Trophoblast cell (in vitro differentiated cells and primary cell): Measurements from ENCODE around the gene SPOP. TPM values are rescaled to one million over a fixed set of nuclear protein-coding genes. Genes with fewer than 3 reads are reported as not detected.
"Not testable (repeated sequence)": the region's sequence is repeated elsewhere in the genome, so short reads cannot be mapped to it uniquely, and the experiment has no call there.

Experiments used
- DNase-seq, 2 donors: peaks; one replicate each; pipeline ENCODE4 v3.0.0-alpha.2; 2016
- H2AFZ ChIP-seq: 2 replicates; pipeline ENCODE4 v1.6.1; 2013; ENCODE audit warnings: low read length, moderate library complexity, mild to moderate bottlenecking; ENCODE audit not compliant: insufficient read depth, poor library complexity
- H2AK5ac ChIP-seq: 2 replicates; pipeline ENCODE4 v1.6.1; 2013; ENCODE audit warnings: mild to moderate bottlenecking, low read length
- H2BK120ac ChIP-seq: 2 replicates; pipeline ENCODE4 v1.6.1; 2013; ENCODE audit warnings: low read length, mild to moderate bottlenecking, moderate library complexity; ENCODE audit not compliant: insufficient read depth, poor library complexity
- H2BK12ac ChIP-seq: 2 replicates; pipeline ENCODE4 v1.6.1; 2013; ENCODE audit warnings: mild to moderate bottlenecking, low read length, moderate library complexity
- H2BK5ac ChIP-seq: 2 replicates; pipeline ENCODE4 v1.6.1; 2013; ENCODE audit warnings: low read length, low read depth, moderate library complexity, mild to moderate bottlenecking; ENCODE audit not compliant: poor library complexity
- H3K14ac ChIP-seq: 2 replicates; pipeline ENCODE4 v1.6.1; 2013; ENCODE audit warnings: mild to moderate bottlenecking, low read length
- H3K18ac ChIP-seq: 2 replicates; pipeline ENCODE4 v1.6.1; 2013; ENCODE audit warnings: mild to moderate bottlenecking, low read length
- H3K23ac ChIP-seq: 2 replicates; pipeline ENCODE4 v1.6.1; 2013; ENCODE audit warnings: low read length
- H3K27ac ChIP-seq: 2 replicates; pipeline ENCODE4 v1.5.1; 2013; ENCODE audit warnings: low read depth, mild to moderate bottlenecking, inconsistent platforms, low read length, moderate library complexity
- H3K27me3 ChIP-seq: 2 replicates; pipeline ENCODE4 v1.6.1; 2013; ENCODE audit warnings: inconsistent platforms, mild to moderate bottlenecking, low read length, moderate library complexity; ENCODE audit not compliant: insufficient read depth
- H3K36me3 ChIP-seq, 2 experiments: 1 replicate in 1 of 2; 2 replicates in 1 of 2; pipeline ENCODE4 v1.6.1; 2013; ENCODE audit warnings: low read length in 2 of 2, mild to moderate bottlenecking in 2 of 2, moderate library complexity in 1 of 2; ENCODE audit not compliant: insufficient read depth in 2 of 2, control insufficient read depth in 1 of 2
- H3K4ac ChIP-seq: 2 replicates; pipeline ENCODE4 v1.6.1; 2013; ENCODE audit warnings: low read depth, mild to moderate bottlenecking, low read length, moderate library complexity
- H3K4me1 ChIP-seq, 2 experiments: 1 replicate in 1 of 2; 2 replicates in 1 of 2; pipeline ENCODE4 v1.6.1; 2013; ENCODE audit warnings: low read length in 2 of 2, mild to moderate bottlenecking in 2 of 2, moderate library complexity in 1 of 2; ENCODE audit not compliant: insufficient read depth in 2 of 2, control insufficient read depth in 1 of 2
- H3K4me2 ChIP-seq: 2 replicates; pipeline ENCODE4 v1.6.1; 2013; ENCODE audit warnings: inconsistent platforms, mild to moderate bottlenecking, low read length, moderate library complexity
- H3K4me3 ChIP-seq: 2 replicates; pipeline ENCODE4 v1.5.1; 2013; ENCODE audit warnings: mild to moderate bottlenecking, low read depth, low read length, inconsistent platforms
- H3K79me1 ChIP-seq: one replicate; pipeline ENCODE4 v1.6.1; 2013; ENCODE audit warnings: low read length
- H3K79me2 ChIP-seq: 2 replicates; pipeline ENCODE4 v1.6.1; 2013; ENCODE audit warnings: low read length, mild to moderate bottlenecking; ENCODE audit not compliant: control insufficient read depth, insufficient read depth, poor library complexity
- H3K9ac ChIP-seq: 2 replicates; pipeline ENCODE4 v1.6.1; 2013; ENCODE audit warnings: mild to moderate bottlenecking, low read length
- H3K9me3 ChIP-seq: 2 replicates; pipeline ENCODE4 v1.6.1; 2013; ENCODE audit warnings: low read depth, mild to moderate bottlenecking, control low read depth, inconsistent platforms, low read length; ENCODE audit not compliant: insufficient read depth
- H4K12ac ChIP-seq: 2 replicates; pipeline ENCODE4 v1.6.1; 2013; ENCODE audit warnings: low read depth, mild to moderate bottlenecking, low read length, moderate library complexity
- H4K8ac ChIP-seq: 2 replicates; pipeline ENCODE4 v1.6.1; 2013; ENCODE audit warnings: low read depth, mild to moderate bottlenecking, low read length, moderate library complexity
- H4K91ac ChIP-seq: one replicate; pipeline ENCODE4 v1.6.1; 2013; ENCODE audit warnings: low read depth, mild to moderate bottlenecking, low read length, moderate library complexity
- WGBS: extraction: QIAGEN DNeasy Blood & Tissue Kit; methylation state at CpG from one replicate; pipeline ENCODE4 v1.1.7; 2013; ENCODE audit warnings: missing lambda C conversion rate; ENCODE audit not compliant: insufficient read length, insufficient coverage; ENCODE audit errors: extremely low coverage; 5-methylcytosine and 5-hydroxymethylcytosine counted together
- polyA plus RNA-seq: library from polyadenylated mRNA; stranded (reverse); fragments of 200-250 nt; gene quantifications from 2 replicates; pipeline ENCODE4 v1.2.3, GENCODE V29; 2013

Gene SPOP
- 18.9 and 19.2 TPM in 2 replicates for polyA plus RNA-seq

DNA sequence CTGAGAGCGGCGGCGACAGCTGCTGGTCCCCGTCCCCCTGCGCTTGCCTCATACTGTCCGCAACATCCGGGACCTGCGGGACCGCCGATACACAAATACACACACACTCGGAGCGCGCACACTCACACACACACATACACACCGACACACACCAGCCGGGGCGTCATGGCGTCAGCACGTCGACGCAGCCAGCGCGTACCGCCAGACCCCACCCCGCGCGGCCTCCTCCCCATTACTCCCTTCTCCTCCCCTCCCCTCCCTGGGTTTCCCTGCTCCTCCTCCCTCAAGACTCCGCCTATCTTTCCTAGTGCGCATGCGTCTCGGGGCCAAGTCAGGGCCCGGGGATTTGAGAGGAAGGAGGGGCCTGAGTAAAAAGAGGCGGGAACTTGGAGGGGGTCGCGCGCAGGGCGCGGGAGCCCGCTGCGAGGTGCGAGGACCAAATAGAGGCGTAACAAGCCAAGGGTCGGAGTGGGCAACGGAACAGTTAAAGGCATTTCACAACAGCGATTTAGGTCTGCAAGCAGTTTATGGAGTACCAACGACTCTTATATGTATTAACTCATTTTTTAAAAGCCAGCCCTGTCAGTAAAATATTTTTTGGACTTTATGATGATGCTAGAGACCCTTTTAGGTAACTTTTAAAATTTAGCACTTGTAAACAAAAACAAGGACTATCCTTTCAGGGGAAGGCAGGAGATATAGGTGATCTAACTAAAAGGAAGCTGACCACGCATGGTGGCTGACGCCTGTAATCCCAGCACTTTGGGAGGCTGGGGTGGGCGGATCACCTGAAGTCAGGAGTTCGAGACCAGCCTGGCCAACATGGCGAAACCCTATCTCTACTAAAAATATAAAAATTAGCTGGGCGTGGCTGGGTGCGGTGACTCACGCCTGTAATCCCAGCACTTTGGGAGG lies at the start of gene SPOP:
Gene SPOP, minus strand, starts transcription at position 165 of the 915 bp plus-strand sequence. CDS start 55,287 bp downstream, outside the sequence.
- Histone ChIP-seq H2BK5ac (peak within 1 kb of the TSS; percentile 73), H3K9ac (peak within 1 kb of the TSS; percentile 85), H3K27ac (peak within 1 kb of the TSS; percentile 80), H4K12ac (peak within 1 kb of the TSS; percentile 49), H2AFZ (peak within 1 kb of the TSS; percentile 78), H3K4ac (peak within 1 kb of the TSS; percentile 44), H2BK120ac (no peak within 1 kb of the TSS), H3K9me3 (no peaks in the 10 kb centered on the region), H3K4me2 (peak within 1 kb of the TSS; percentile 65), H3K79me2 (no peaks in the 10 kb centered on the region), H3K4me1 (no peaks in the 10 kb centered on the region), H4K91ac (peak within 1 kb of the TSS; percentile 87), H3K14ac (peak within 1 kb of the TSS; percentile 67), H3K36me3 (no peaks in the 10 kb centered on the region), H2AK5ac (no peak within 1 kb of the TSS), H4K8ac (peak within 1 kb of the TSS; percentile 80), H2BK12ac (no peak within 1 kb of the TSS), H3K4me3 (peak within 1 kb of the TSS; percentile 85), H3K18ac (no peak within 1 kb of the TSS), H3K23ac (no peak within 1 kb of the TSS), H3K27me3 (no peaks in the 10 kb centered on the region), H3K79me1 (peaks cover 6% of the 10 kb centered on the region)
- no CpG with 5 or more reads among the region's 53 CpGs for WGBS
- peak; percentile 99 for DNase-seq

DNA sequence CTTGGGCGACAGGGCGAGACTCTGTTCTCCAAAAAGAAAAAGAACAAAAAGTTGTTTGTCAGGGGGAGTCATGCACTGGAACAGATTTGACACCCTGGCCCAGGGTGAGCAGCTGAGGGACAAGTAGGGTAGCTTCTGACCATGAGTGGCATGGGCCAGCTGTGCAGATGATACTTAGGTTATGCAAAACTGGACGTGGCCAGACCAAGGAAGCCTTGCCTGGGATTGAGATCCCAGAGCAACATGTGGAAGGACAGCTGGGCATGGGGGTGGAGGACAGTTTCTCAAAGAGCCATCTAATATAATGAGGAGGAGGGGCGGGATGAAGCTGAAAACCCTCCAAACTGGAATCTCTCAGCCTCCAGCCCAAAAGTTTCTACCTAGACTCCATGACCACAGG lies 49.5 kb upstream of the SPOP start:
- no peak overlapping the region for H3K4ac ChIP-seq
- no peaks in the 10 kb centered on the region for H3K9me3 ChIP-seq
- no peak overlapping the region for H3K9ac ChIP-seq
- no peaks in the 10 kb centered on the region for H3K27me3 ChIP-seq
- no peak overlapping the region for H2BK5ac ChIP-seq
- no peaks in the 10 kb centered on the region for H3K4me1 ChIP-seq
- no peak overlapping the region for H2AFZ ChIP-seq
- no peak for DNase-seq
- H3K36me3 ChIP-seq: peaks cover 0 to under 1% of the 10 kb centered on the region in 2 experiments
- H3K4me3 ChIP-seq: no peak overlapping the region
- no peak overlapping the region for H4K8ac ChIP-seq
- no peak overlapping the region for H3K14ac ChIP-seq
- no peak overlapping the region for H2BK12ac ChIP-seq
- H3K79me2 ChIP-seq: no peaks in the 10 kb centered on the region
- WGBS: no CpG with 5 or more reads among the region's 4 CpGs
- no peak overlapping the region for H3K18ac ChIP-seq
- no peak overlapping the region for H2AK5ac ChIP-seq
- H3K4me2 ChIP-seq: no peak overlapping the region
- H4K91ac ChIP-seq: no peak overlapping the region
- H3K23ac ChIP-seq: no peak overlapping the region
- no peak overlapping the region for H4K12ac ChIP-seq
- no peak overlapping the region for H2BK120ac ChIP-seq
- H3K79me1 ChIP-seq: no peaks in the 10 kb centered on the region
- no peak overlapping the region for H3K27ac ChIP-seq

DNA sequence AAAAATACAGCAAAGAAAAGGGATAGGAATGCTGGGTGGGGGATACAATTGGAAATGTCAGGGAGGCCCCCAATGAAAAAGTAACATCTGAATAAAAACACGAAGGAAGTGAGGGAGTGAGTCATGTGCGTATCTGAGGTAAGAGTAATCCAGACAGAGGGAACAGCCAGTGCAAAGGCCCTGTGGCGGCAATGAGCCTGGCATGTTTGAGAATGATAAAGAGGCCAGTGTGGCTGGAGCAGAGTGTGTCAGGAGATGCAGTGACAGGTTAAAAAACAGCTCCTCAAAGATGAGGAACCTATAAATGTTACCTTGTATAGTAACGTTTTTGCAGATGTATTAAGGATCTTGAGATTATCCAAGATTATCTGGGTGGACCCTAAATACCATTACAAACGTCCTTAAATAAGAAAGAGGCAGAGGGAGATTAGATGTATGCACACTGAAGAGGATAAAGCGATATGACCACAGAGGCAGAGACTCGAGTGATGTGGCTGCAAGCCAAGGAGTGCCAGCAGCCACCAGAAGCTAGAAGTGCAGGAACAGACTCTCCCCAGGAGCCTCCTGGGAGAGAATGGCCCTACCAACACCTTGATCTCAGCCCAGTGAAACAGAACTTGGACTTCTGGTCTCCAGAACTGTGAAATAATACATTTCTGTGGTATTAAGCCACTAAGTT lies 47.7 kb upstream of the SPOP start:
- Histone ChIP-seq H2BK12ac (no peak overlapping the region), H3K18ac (no peak overlapping the region), H3K36me3 (peaks cover 4% of the 10 kb centered on the region in 2 experiments), H3K27me3 (no peaks in the 10 kb centered on the region), H2BK120ac (no peak overlapping the region), H3K79me2 (no peaks in the 10 kb centered on the region), H3K4me3 (no peak overlapping the region), H3K23ac (no peak overlapping the region), H3K4ac (no peak overlapping the region), H4K12ac (no peak overlapping the region), H3K14ac (no peak overlapping the region), H3K9ac (no peak overlapping the region), H4K8ac (no peak overlapping the region), H3K9me3 (no peaks in the 10 kb centered on the region), H2BK5ac (no peak overlapping the region), H2AFZ (no peak overlapping the region), H3K27ac (no peak overlapping the region), H3K79me1 (no peaks in the 10 kb centered on the region), H3K4me2 (no peak overlapping the region), H3K4me1 (no peaks in the 10 kb centered on the region), H2AK5ac (no peak overlapping the region), H4K91ac (no peak overlapping the region)
- WGBS: no CpG with 5 or more reads among the region's 7 CpGs
- no peak for DNase-seq

DNA sequence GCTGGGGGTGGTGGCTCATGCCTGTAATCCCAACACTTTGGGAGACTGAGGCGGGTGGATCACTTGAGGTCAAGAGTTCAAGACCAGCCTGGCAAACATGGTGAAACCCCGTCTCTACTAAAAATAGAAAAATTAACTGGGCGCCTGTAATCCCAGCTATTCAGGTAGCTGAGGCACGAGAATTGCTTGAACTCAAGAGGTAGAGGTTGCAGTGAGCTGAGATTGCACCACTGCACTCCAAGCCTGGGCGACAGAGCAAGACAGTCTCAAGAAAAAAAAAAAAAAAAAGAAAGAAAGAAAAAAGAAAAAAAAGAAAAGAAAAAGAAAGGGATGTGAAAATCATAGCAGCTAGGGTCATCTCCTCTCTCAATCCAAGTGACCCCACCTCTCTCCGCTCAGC lies 46.7 kb upstream of the SPOP start:
- H3K9ac ChIP-seq, H3K36me3 ChIP-seq, H2AFZ ChIP-seq, H3K18ac ChIP-seq, H4K8ac ChIP-seq, H3K79me1 ChIP-seq, H3K9me3 ChIP-seq, H3K4ac ChIP-seq, H3K4me1 ChIP-seq, H2BK120ac ChIP-seq, DNase-seq, H3K23ac ChIP-seq, H2AK5ac ChIP-seq, H4K12ac ChIP-seq, H2BK12ac ChIP-seq, H2BK5ac ChIP-seq, H3K4me2 ChIP-seq, H3K4me3 ChIP-seq, H3K79me2 ChIP-seq, H3K14ac ChIP-seq, H3K27ac ChIP-seq, H4K91ac ChIP-seq, H3K27me3 ChIP-seq: not testable (repeated sequence)
- WGBS: no CpG with 5 or more reads among the region's 6 CpGs
